SK-N-SH (cell line): Measurements from ENCODE around the gene NDUFAF8.

Source experiments
- CHD2 ChIP-seq: fragments of 150-350 bp; IDR thresholded peaks from 2 replicates; pipeline ENCODE4 v1.6.1; 2018; ENCODE audit warnings: low read length; ENCODE audit not compliant: partially characterized antibody
- EZH2phosphoT487 ChIP-seq: fragments of 200-600 bp; sonication (generic); IDR thresholded peaks from 2 replicates; pipeline ENCODE4 v1.6.1; 2017; ENCODE audit warnings: low read depth, mixed run types, mild to moderate bottlenecking, antibody characterized with exemption, moderate library complexity, borderline replicate concordance
- FOXJ3 ChIP-seq: sonication (generic); formaldehyde crosslinking; IDR thresholded peaks from 2 replicates; pipeline ENCODE4 v1.5.1; 2020; ENCODE audit warnings: mild to moderate bottlenecking, missing genetic modification reagents
- GABPA ChIP-seq: IDR thresholded peaks from 2 replicates; pipeline ENCODE4 v1.4.0; 2012; ENCODE audit warnings: low read depth, mild to moderate bottlenecking
- JUND ChIP-seq: IDR thresholded peaks from 2 replicates; pipeline ENCODE4 v1.4.0; 2012
- NFIC ChIP-seq: IDR thresholded peaks from 2 replicates; pipeline ENCODE4 v1.4.0; 2012; ENCODE audit warnings: borderline replicate concordance
- NRF1 ChIP-seq: IDR thresholded peaks from 2 replicates; pipeline ENCODE4 v1.6.1; 2012; ENCODE audit warnings: low read depth, mild to moderate bottlenecking, low read length
- POLR2AphosphoS5 ChIP-seq: IDR thresholded peaks from 2 replicates; pipeline ENCODE4 v1.6.1; 2012; ENCODE audit warnings: low read depth, low read length
- RAD21 ChIP-seq: IDR thresholded peaks from 2 replicates; pipeline ENCODE4 v1.6.1; 2012; ENCODE audit warnings: mild to moderate bottlenecking, low read length
- RCOR1 ChIP-seq: fragments of 150-350 bp; IDR thresholded peaks from 2 replicates; pipeline ENCODE4 v1.6.1; 2017; ENCODE audit warnings: antibody characterized with exemption, low read length
- TEAD4 ChIP-seq: IDR thresholded peaks from 2 replicates; pipeline ENCODE4 v1.4.0; 2012; ENCODE audit warnings: mild to moderate bottlenecking, borderline replicate concordance; ENCODE audit not compliant: insufficient read depth
- TF ChIP-seq, protein P1 (sequence below): fragments of 200-600 bp; sonication (generic); IDR thresholded peaks from 2 replicates; pipeline ENCODE4 v1.6.1; 2017; ENCODE audit warnings: antibody characterized with exemption, mild to moderate bottlenecking, moderate library complexity
- TF ChIP-seq, protein P2 (sequence below): fragments of 150-350 bp; IDR thresholded peaks from 2 replicates; pipeline ENCODE4 v1.6.1; 2017; ENCODE audit warnings: antibody characterized with exemption, low read length, low read depth, borderline replicate concordance
- TF ChIP-seq, protein P3 (sequence below): IDR thresholded peaks from 2 replicates; pipeline ENCODE4; 2012

DNA sequence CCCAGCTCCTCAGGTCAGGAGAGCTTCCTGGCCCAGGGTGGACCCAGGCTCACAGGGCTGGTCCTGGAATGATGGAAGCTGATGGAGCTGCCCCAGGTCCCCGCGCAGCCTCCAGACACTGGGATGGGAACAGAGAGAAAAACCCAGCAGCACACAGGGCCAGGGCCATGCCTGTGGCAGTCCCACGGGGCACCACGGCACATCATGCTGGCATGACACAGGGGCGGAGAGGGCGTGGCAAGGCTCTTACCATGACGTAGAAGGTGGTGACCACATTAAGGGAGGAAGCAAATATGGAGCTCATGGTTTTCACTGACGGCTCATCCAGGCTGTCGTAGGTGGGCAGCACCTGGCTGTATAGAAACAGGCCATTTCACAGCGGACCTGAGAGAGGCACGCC is 37.7 kb downstream of the NDUFAF8 start:
- TF ChIP-seq, protein P1, sequence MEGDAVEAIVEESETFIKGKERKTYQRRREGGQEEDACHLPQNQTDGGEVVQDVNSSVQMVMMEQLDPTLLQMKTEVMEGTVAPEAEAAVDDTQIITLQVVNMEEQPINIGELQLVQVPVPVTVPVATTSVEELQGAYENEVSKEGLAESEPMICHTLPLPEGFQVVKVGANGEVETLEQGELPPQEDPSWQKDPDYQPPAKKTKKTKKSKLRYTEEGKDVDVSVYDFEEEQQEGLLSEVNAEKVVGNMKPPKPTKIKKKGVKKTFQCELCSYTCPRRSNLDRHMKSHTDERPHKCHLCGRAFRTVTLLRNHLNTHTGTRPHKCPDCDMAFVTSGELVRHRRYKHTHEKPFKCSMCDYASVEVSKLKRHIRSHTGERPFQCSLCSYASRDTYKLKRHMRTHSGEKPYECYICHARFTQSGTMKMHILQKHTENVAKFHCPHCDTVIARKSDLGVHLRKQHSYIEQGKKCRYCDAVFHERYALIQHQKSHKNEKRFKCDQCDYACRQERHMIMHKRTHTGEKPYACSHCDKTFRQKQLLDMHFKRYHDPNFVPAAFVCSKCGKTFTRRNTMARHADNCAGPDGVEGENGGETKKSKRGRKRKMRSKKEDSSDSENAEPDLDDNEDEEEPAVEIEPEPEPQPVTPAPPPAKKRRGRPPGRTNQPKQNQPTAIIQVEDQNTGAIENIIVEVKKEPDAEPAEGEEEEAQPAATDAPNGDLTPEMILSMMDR: no peak
- TF ChIP-seq, protein P2, sequence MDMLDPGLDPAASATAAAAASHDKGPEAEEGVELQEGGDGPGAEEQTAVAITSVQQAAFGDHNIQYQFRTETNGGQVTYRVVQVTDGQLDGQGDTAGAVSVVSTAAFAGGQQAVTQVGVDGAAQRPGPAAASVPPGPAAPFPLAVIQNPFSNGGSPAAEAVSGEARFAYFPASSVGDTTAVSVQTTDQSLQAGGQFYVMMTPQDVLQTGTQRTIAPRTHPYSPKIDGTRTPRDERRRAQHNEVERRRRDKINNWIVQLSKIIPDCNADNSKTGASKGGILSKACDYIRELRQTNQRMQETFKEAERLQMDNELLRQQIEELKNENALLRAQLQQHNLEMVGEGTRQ: no peak
- TF ChIP-seq NFIC: no peak
- TF ChIP-seq GABPA: no peak
- no peak for TF ChIP-seq RAD21
- TF ChIP-seq POLR2AphosphoS5: no peak
- no peak for TF ChIP-seq JUND
- TF ChIP-seq, protein P3, sequence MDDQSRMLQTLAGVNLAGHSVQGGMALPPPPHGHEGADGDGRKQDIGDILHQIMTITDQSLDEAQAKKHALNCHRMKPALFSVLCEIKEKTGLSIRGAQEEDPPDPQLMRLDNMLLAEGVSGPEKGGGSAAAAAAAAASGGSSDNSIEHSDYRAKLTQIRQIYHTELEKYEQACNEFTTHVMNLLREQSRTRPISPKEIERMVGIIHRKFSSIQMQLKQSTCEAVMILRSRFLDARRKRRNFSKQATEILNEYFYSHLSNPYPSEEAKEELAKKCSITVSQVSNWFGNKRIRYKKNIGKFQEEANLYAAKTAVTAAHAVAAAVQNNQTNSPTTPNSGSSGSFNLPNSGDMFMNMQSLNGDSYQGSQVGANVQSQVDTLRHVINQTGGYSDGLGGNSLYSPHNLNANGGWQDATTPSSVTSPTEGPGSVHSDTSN: no peak
- no peak for TF ChIP-seq TEAD4
- TF ChIP-seq FOXJ3 (CRISPR knock-in tag): no peak
- TF ChIP-seq RCOR1: no peak
- no peak for TF ChIP-seq CHD2
- no peak for TF ChIP-seq NRF1
- TF ChIP-seq EZH2phosphoT487: no peak
